Naive thymus-derived CD4-positive, alpha-beta T cell (primary cell): ENCODE measurements around the gene TSPAN14. TPM values are rescaled to one million over a fixed set of nuclear protein-coding genes. Genes with fewer than 3 reads are reported as not detected.

Source experiments
- ATAC-seq: fragments of 150-1000 bp; cut with Tn5 transposase; 2 replicates; pipeline ENCODE4 v1.10.0; 2021; ENCODE audit warnings: mild to moderate bottlenecking, moderate library complexity
- CTCF ChIA-PET: fragments of 350-600 bp; sonication (Branson Sonifier 250); formaldehyde crosslinking; loops from one replicate; lab custom pipeline; 2021; ENCODE audit warnings: antibody characterized with exemption; lab: Charles Lee
- POLR2A ChIA-PET: fragments of 350-600 bp; sonication (Branson Sonifier 250); formaldehyde crosslinking; loops from one replicate; lab custom pipeline; 2021; ENCODE audit warnings: antibody characterized with exemption, inconsistent platforms; lab: Charles Lee
- DNase-seq, 9 donors: peaks; one replicate each; pipeline versions ENCODE4 v3.0.0 to v3.0.0-alpha.2; 2020 to 2022; ENCODE audit warnings: mixed read lengths in 1 of 9
- H3K27ac ChIP-seq: one replicate; pipeline ENCODE4 v1.7.0; 2013; ENCODE audit warnings: mild to moderate bottlenecking, low read depth, low read length, moderate library complexity
- H3K27me3 ChIP-seq, 2 donors: one replicate each; pipeline ENCODE4 v1.7.0; 2013; ENCODE audit warnings: low read length in 2 of 2, mild to moderate bottlenecking in 2 of 2, moderate library complexity in 2 of 2; ENCODE audit not compliant: control insufficient read depth in 2 of 2, insufficient read depth in 2 of 2
- H3K36me3 ChIP-seq, 3 experiments: 1 replicate in 2 of 3; 2 replicates in 1 of 3; pipeline ENCODE4 v1.7.0; 2013; ENCODE audit warnings: low read length in 3 of 3, mild to moderate bottlenecking in 3 of 3, moderate library complexity in 1 of 3; ENCODE audit not compliant: insufficient read depth in 3 of 3, control insufficient read depth in 2 of 3
- H3K4me1 ChIP-seq, 2 donors: one replicate each; pipeline ENCODE4 v1.7.0; 2013; ENCODE audit warnings: low read length in 2 of 2, mild to moderate bottlenecking in 2 of 2, moderate library complexity in 1 of 2; ENCODE audit not compliant: control insufficient read depth in 2 of 2, insufficient read depth in 2 of 2
- H3K4me3 ChIP-seq: 2 replicates; pipeline ENCODE4 v1.7.0; 2013; ENCODE audit warnings: mild to moderate bottlenecking, low read length
- H3K9me3 ChIP-seq, 3 experiments: 1 replicate in 2 of 3; 2 replicates in 1 of 3; pipeline ENCODE4 v1.7.0; 2013; ENCODE audit warnings: low read length in 3 of 3; ENCODE audit not compliant: control insufficient read depth in 2 of 3
- H3K27ac Mint-ChIP-seq, 9 donors: one replicate each; pipeline ENCODE4 v1.8.0; 2020 to 2022; ENCODE audit warnings: mixed read lengths in 9 of 9, mild to moderate bottlenecking in 8 of 9, moderate library complexity in 5 of 9, inconsistent platforms in 2 of 9
- H3K27me3 Mint-ChIP-seq, 5 donors: one replicate each; pipeline ENCODE4 v1.8.0; 2021 to 2022; ENCODE audit warnings: mixed read lengths in 5 of 5, mild to moderate bottlenecking in 1 of 5
- H3K36me3 Mint-ChIP-seq, 5 donors: one replicate each; pipeline ENCODE4 v1.8.0; 2020 to 2022; ENCODE audit warnings: mixed read lengths in 5 of 5, mild to moderate bottlenecking in 3 of 5, inconsistent platforms in 1 of 5
- H3K4me1 Mint-ChIP-seq, 7 donors: one replicate each; pipeline ENCODE4 v1.8.0; 2020 to 2022; ENCODE audit warnings: mixed read lengths in 7 of 7, mild to moderate bottlenecking in 3 of 7, inconsistent platforms in 1 of 7
- H3K4me3 Mint-ChIP-seq, 10 donors: one replicate each; pipeline ENCODE4 v1.8.0; 2020 to 2022; ENCODE audit warnings: mild to moderate bottlenecking in 10 of 10, mixed read lengths in 10 of 10, moderate library complexity in 6 of 10, inconsistent platforms in 2 of 10
- H3K9me3 Mint-ChIP-seq, 11 donors: one replicate each; pipeline ENCODE4 v1.8.0; 2020 to 2022; ENCODE audit warnings: mixed read lengths in 11 of 11, mild to moderate bottlenecking in 4 of 11, inconsistent platforms in 1 of 11, moderate library complexity in 1 of 11
- intact Hi-C, 2 donors: fragments of 100-400 bp; cut with micrococcal nuclease; formaldehyde crosslinking; loops; one replicate each; pipeline ENCODE4 v1.15.1; 2023
- polyA plus RNA-seq, 2 donors: library from polyadenylated mRNA; unstranded; fragments of 300-500 nt; fragmentation: Illumina TruSeq; gene quantifications; one replicate each; pipeline ENCODE4 v1.2.3, GENCODE V29; 2021
- total RNA-seq, 6 experiments: library from RNA in 5 of 6; stranded (reverse) in 5 of 6; gene quantifications; 1 replicate in 5 of 6; 2 replicates in 1 of 6; pipeline ENCODE4 v1.2.3 and lab custom pipeline; 2021 to 2026

Gene TSPAN14
- total and polyA plus RNA-seq, 7 experiments from 2014 or later: 135 to 386 (median 161) TPM

GRCh38 chr10:80429521-80429973 is 24.6 kb upstream of the TSPAN14 start:
- intact Hi-C loops: no loop called here
- Histone ChIP-seq H3K27me3 (no peaks in the 10 kb centered on the region), H3K27ac (no peak overlapping the region), H3K4me1 (no peaks in the 10 kb centered on the region), H3K4me3 (no peak overlapping the region), H3K36me3 (peaks cover 0 to 3% (median 0%) of the 10 kb centered on the region in 3 experiments), H3K9me3 (no peaks in the 10 kb centered on the region)
- Mint-ChIP-seq H3K4me3 (no peak overlapping the region), H3K27me3 (no peaks in the 10 kb centered on the region), H3K36me3 (peaks cover 4 to 55% (median 21%) of the 10 kb centered on the region in 5 donors), H3K4me1 (peaks cover 0 to 3% (median 0%) of the 10 kb centered on the region in 7 donors), H3K27ac (no peak overlapping the region), H3K9me3 (no peaks in the 10 kb centered on the region)
- ChIA-PET CTCF (interaction anchor here (2.0 kb wide), 1 partner anchor 15 kb away, joined by 5 read pairs; no protein-coding TSS in a partner anchor), POLR2A (no interaction called here)
- DNase-seq (no peak), ATAC-seq (peak; percentile 51)

- Mint-ChIP-seq H3K27ac (peak overlapping the region in 1 of 9 donors; percentile 54), H3K36me3 (peaks cover 0 to 24% (median 4%) of the 10 kb centered on the region in 5 donors), H3K27me3 (peaks cover 0 to 16% (median 0%) of the 10 kb centered on the region in 5 donors), H3K4me1 (peaks cover 0 to 3% (median 0%) of the 10 kb centered on the region in 7 donors), H3K4me3 (no peak overlapping the region), H3K9me3 (no peaks in the 10 kb centered on the region)
- H3K4me1 ChIP-seq: no peaks in the 10 kb centered on the region
- no peak overlapping the region for H3K27ac ChIP-seq
- H3K27me3 ChIP-seq: no peaks in the 10 kb centered on the region
- no peaks in the 10 kb centered on the region for H3K9me3 ChIP-seq
- DNase-seq (no peak), ATAC-seq (no peak)
- no peaks in the 10 kb centered on the region for H3K36me3 ChIP-seq
- ChIA-PET POLR2A (no interaction called here), CTCF (interaction anchor here (1.1 kb wide), 1 partner anchor 11 kb away, joined by 3 read pairs; no protein-coding TSS in a partner anchor)
- intact Hi-C loops: no loop called here
- no peak overlapping the region for H3K4me3 ChIP-seq
These were observed 21.0 kb upstream of the TSPAN14 start for GRCh38 chr10:80433134-80433533.

GRCh38 chr10:80436446-80437098 is 17.5 kb upstream of the TSPAN14 start:
- ATAC-seq (no peak), DNase-seq (no peak)
- peaks cover 0 to 11% (median 0%) of the 10 kb centered on the region in 5 donors for H3K36me3 Mint-ChIP-seq
- peak overlapping the region in 1 of 9 donors; percentile 88 for H3K27ac Mint-ChIP-seq
- no peak overlapping the region for H3K4me3 Mint-ChIP-seq
- H3K9me3 Mint-ChIP-seq: no peaks in the 10 kb centered on the region
- intact Hi-C loops: no loop called here
- H3K27me3 Mint-ChIP-seq: peaks cover 0 to 24% (median 0%) of the 10 kb centered on the region in 5 donors
- no peaks in the 10 kb centered on the region for H3K9me3 ChIP-seq
- no peak overlapping the region for H3K27ac ChIP-seq
- ChIA-PET POLR2A (no interaction called here), CTCF (interaction anchor here (0.7 kb wide), 1 partner anchor 113 kb away, joined by 3 read pairs; no protein-coding TSS in a partner anchor)
- H3K4me1 ChIP-seq: no peaks in the 10 kb centered on the region
- H3K4me1 Mint-ChIP-seq: no peaks in the 10 kb centered on the region
- H3K4me3 ChIP-seq: no peak overlapping the region
- H3K27me3 ChIP-seq: no peaks in the 10 kb centered on the region
- H3K36me3 ChIP-seq: no peaks in the 10 kb centered on the region

GRCh38 chr10:80437227-80437626 is 16.9 kb upstream of the TSPAN14 start:
- CTCF ChIA-PET: interaction anchor here (39.2 kb wide), 1 partner anchor 69 kb away, joined by 839 read pairs; no protein-coding TSS in a partner anchor
- intact Hi-C loops: no loop called here
- Mint-ChIP-seq H3K27ac (no peak overlapping the region), H3K27me3 (peaks cover 0 to 24% (median 0%) of the 10 kb centered on the region in 5 donors), H3K4me1 (no peaks in the 10 kb centered on the region), H3K9me3 (no peaks in the 10 kb centered on the region), H3K36me3 (peaks cover 0 to 5% (median 0%) of the 10 kb centered on the region in 5 donors), H3K4me3 (no peak overlapping the region)
- H3K27ac ChIP-seq: no peak overlapping the region
- H3K36me3 ChIP-seq: no peaks in the 10 kb centered on the region
- no peaks in the 10 kb centered on the region for H3K4me1 ChIP-seq
- H3K27me3 ChIP-seq: no peaks in the 10 kb centered on the region
- ATAC-seq (no peak), DNase-seq (no peak)
- H3K4me3 ChIP-seq: no peak overlapping the region
- POLR2A ChIA-PET: no interaction called here
- H3K9me3 ChIP-seq: no peaks in the 10 kb centered on the region

- POLR2A ChIA-PET: interaction anchor here (0.6 to 32.8 kb wide), 2 partner anchors 59 to 69 kb away, joined by 4 to 582 read pairs; no protein-coding TSS in a partner anchor
- intact Hi-C loops: loop anchor here in 1 of 2 donors (5.0 to 10.0 kb wide), 3 partner anchors 35 to 253 kb away; partner anchors contain the start of gene PRXL2A
These were observed 12.3 kb upstream of the TSPAN14 start for GRCh38 chr10:80441831-80442230.

GRCh38 chr10:80442879-80443278 is 11.2 kb upstream of the TSPAN14 start:
- H3K36me3 Mint-ChIP-seq: no peaks in the 10 kb centered on the region
- CTCF ChIA-PET: interaction anchor here (0.7 to 39.2 kb wide), 4 partner anchors 12 to 63 kb away, joined by 3 to 839 read pairs (median 34); no protein-coding TSS in a partner anchor
- no peak for ATAC-seq
- intact Hi-C loops: loop anchor here (1.0 to 10.0 kb wide), 4 partner anchors 36 to 252 kb away; partner anchors contain the start of gene PRXL2A (in 1 of the 2)
- Histone ChIP-seq H3K27ac (no peak overlapping the region), H3K9me3 (no peaks in the 10 kb centered on the region), H3K4me3 (no peak overlapping the region), H3K4me1 (peaks cover 0 to 39% of the 10 kb centered on the region in 2 donors), H3K36me3 (no peaks in the 10 kb centered on the region), H3K27me3 (no peaks in the 10 kb centered on the region)
- peaks cover 0 to 16% (median 0%) of the 10 kb centered on the region in 5 donors for H3K27me3 Mint-ChIP-seq
- POLR2A ChIA-PET: interaction anchor here (1.0 to 32.8 kb wide), 5 partner anchors 10 to 88 kb away, joined by 3 to 582 read pairs (median 6); no protein-coding TSS in a partner anchor
- H3K4me1 Mint-ChIP-seq: peaks cover 34 to 52% (median 44%) of the 10 kb centered on the region in 7 donors
- H3K9me3 Mint-ChIP-seq: no peaks in the 10 kb centered on the region
- H3K27ac Mint-ChIP-seq: peak overlapping the region in 2 of 9 donors; percentile 29 to 38
- H3K4me3 Mint-ChIP-seq: no peak overlapping the region
- no peak for DNase-seq

More at GRCh38 chr10:80441831-80442230, 12.3 kb upstream of the TSPAN14 start:
- no peaks in the 10 kb centered on the region for H3K9me3 ChIP-seq
- peaks cover 0 to 23% (median 0%) of the 10 kb centered on the region in 5 donors for H3K27me3 Mint-ChIP-seq
- ATAC-seq: no peak
- no peaks in the 10 kb centered on the region for H3K36me3 Mint-ChIP-seq
- H3K4me3 Mint-ChIP-seq: no peak overlapping the region
- H3K4me1 Mint-ChIP-seq: peaks cover 28 to 42% (median 34%) of the 10 kb centered on the region in 7 donors
- H3K27ac ChIP-seq: no peak overlapping the region
- peaks cover 0 to 35% of the 10 kb centered on the region in 2 donors for H3K4me1 ChIP-seq
- no peaks in the 10 kb centered on the region for H3K27me3 ChIP-seq
- no peak for DNase-seq
- CTCF ChIA-PET: interaction anchor here (0.5 to 39.2 kb wide), 3 partner anchors 24 to 143 kb away, joined by 3 to 839 read pairs (median 63); no protein-coding TSS in a partner anchor
- no peaks in the 10 kb centered on the region for H3K36me3 ChIP-seq
- H3K27ac Mint-ChIP-seq: peak overlapping the region in 1 of 9 donors; percentile 76
- no peaks in the 10 kb centered on the region for H3K9me3 Mint-ChIP-seq
- H3K4me3 ChIP-seq: no peak overlapping the region
